A673 (cell line): ENCODE data around the gene ACRV1.

ENCODE experiments used
- EZH2 ChIP-seq: fragments of 200-600 bp; sonication (generic); IDR thresholded peaks from 2 replicates; pipeline ENCODE4 v1.6.1; 2017; ENCODE audit warnings: borderline replicate concordance, low read depth, mild to moderate bottlenecking, mixed read lengths, antibody characterized with exemption, low read length; ENCODE audit not compliant: poor library complexity, severe bottlenecking
- TF ChIP-seq, protein P1 (sequence below): fragments of 300-800, 200-600 bp; sonication (generic); conservative IDR thresholded peaks from 2 replicates; pipeline ENCODE4 v1.5.1; 2017; ENCODE audit warnings: low read depth, mild to moderate bottlenecking, antibody characterized with exemption, low read length, moderate library complexity, mixed read lengths

DNA sequence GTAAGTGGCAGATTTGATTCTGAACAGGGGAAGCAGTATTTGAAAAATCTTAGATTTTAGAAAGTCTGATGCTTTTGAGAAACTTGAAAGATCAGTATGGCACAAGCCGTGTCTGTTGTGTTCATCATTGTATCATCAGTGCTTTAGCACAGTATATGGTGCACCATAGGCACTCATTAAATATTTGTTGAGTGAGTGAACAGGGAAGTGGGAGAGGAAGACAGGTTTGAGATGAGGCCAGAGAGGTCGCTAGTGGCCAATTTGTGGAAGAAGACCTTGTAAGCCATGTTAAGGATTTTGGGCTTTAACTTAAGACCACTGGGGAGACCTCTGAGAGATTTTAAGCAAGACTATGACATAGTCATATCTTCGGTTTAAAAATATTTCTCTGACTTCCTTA lies 42.8 kb downstream of the ACRV1 start:
- TF ChIP-seq, protein P1, sequence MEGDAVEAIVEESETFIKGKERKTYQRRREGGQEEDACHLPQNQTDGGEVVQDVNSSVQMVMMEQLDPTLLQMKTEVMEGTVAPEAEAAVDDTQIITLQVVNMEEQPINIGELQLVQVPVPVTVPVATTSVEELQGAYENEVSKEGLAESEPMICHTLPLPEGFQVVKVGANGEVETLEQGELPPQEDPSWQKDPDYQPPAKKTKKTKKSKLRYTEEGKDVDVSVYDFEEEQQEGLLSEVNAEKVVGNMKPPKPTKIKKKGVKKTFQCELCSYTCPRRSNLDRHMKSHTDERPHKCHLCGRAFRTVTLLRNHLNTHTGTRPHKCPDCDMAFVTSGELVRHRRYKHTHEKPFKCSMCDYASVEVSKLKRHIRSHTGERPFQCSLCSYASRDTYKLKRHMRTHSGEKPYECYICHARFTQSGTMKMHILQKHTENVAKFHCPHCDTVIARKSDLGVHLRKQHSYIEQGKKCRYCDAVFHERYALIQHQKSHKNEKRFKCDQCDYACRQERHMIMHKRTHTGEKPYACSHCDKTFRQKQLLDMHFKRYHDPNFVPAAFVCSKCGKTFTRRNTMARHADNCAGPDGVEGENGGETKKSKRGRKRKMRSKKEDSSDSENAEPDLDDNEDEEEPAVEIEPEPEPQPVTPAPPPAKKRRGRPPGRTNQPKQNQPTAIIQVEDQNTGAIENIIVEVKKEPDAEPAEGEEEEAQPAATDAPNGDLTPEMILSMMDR, result no peak
- no peak for TF ChIP-seq EZH2
